Neural progenitor cell (in vitro differentiated cells): ENCODE data around the gene EHD4.

Experiments
- CTCF ChIP-seq: fragments of 200-600 bp; sonication (generic); IDR thresholded peaks from 2 replicates; pipeline ENCODE4 v1.5.1; 2017; ENCODE audit warnings: antibody characterized with exemption, mild to moderate bottlenecking
- EZH2 ChIP-seq: fragments of 200-600 bp; sonication (generic); IDR thresholded peaks from 2 replicates; pipeline ENCODE4 v1.6.1; 2017; ENCODE audit warnings: antibody characterized with exemption, mild to moderate bottlenecking, moderate library complexity

- TF ChIP-seq EZH2 (no peak), CTCF (no peak)
These were observed 110.5 kb downstream of the EHD4 start for GRCh38 chr15:41861736-41862356.
